Panc1 (cell line): ENCODE results near the gene TOMM40. TPM values are rescaled to one million over a fixed set of nuclear protein-coding genes. Genes with fewer than 3 reads are reported as not detected.

Source experiments
- ATAC-seq: fragments of 200-7000 bp; cut with Tn5 transposase; 2 replicates; pipeline ENCODE4 v1.9.1; 2020; ENCODE audit warnings: mild to moderate bottlenecking, moderate library complexity
- BruUV-seq: library from RNA; stranded (reverse); fragments of 400-500 nt; replicated peaks from 2 replicates; lab custom pipeline; 2021; lab: Mats Ljungman, UMichigan
- CTCF ChIA-PET: fragments of 300-600 bp; sonication (Branson Sonifier 250); formaldehyde crosslinking; loops from one replicate; lab custom pipeline; 2022; ENCODE audit warnings: antibody characterized with exemption; lab: Charles Lee
- POLR2A ChIA-PET: fragments of 300-600 bp; sonication (Branson Sonifier 250); formaldehyde crosslinking; loops from one replicate; lab custom pipeline; 2022; ENCODE audit warnings: antibody characterized with exemption; lab: Charles Lee
- DNase-seq: peaks from one replicate; pipeline ENCODE4 v3.0.0-alpha.2; 2010; ENCODE audit warnings: low read depth, low spot score
- H3K27ac ChIP-seq: 2 replicates; pipeline ENCODE4 v1.5.1; 2011; ENCODE audit warnings: mild to moderate bottlenecking, low read length, inconsistent platforms
- H3K27me3 ChIP-seq: fragments of 200-500 bp; sonication (Bioruptor generic); 2 replicates; pipeline ENCODE4 v1.6.0; 2014; ENCODE audit warnings: low read length, inconsistent platforms; ENCODE audit not compliant: control insufficient read depth, insufficient read depth
- H3K36me3 ChIP-seq: fragments of 200-500 bp; sonication (Bioruptor generic); 2 replicates; pipeline ENCODE4 v1.5.1; 2014; ENCODE audit warnings: inconsistent platforms, mild to moderate bottlenecking, low read length, moderate library complexity; ENCODE audit not compliant: control insufficient read depth, insufficient read depth
- H3K4me1 ChIP-seq: 2 replicates; pipeline ENCODE4 v1.5.1; 2011; ENCODE audit warnings: inconsistent platforms, mild to moderate bottlenecking, low read length, moderate library complexity; ENCODE audit not compliant: control insufficient read depth, insufficient read depth
- H3K4me3 ChIP-seq, 2 experiments: 2 replicates each; pipeline ENCODE4 v1.5.1; 2011 to 2012; ENCODE audit warnings: low read depth in 2 of 2, low read length in 2 of 2, mild to moderate bottlenecking in 2 of 2, inconsistent platforms in 1 of 2, moderate library complexity in 1 of 2
- H3K9me3 ChIP-seq: fragments of 200-500 bp; sonication (Bioruptor generic); 2 replicates; pipeline ENCODE4 v1.5.1; 2014; ENCODE audit warnings: low read depth, mild to moderate bottlenecking, inconsistent platforms, low read length, moderate library complexity; ENCODE audit not compliant: control insufficient read depth, insufficient read depth
- POLR2AphosphoS5 ChIP-seq: IDR thresholded peaks from 2 replicates; pipeline ENCODE4 v1.6.1; 2012; ENCODE audit warnings: mild to moderate bottlenecking, low read depth, low read length, moderate library complexity
- in situ Hi-C: cut with HindIII; loops from 2 replicates; pipeline ENCODE4 v1.10.0; 2016; ENCODE audit warnings: low sequenced_read_pairs, low pct_unique_long_range_greater_than_20kb
- intact Hi-C: fragments of 100-400 bp; cut with micrococcal nuclease; formaldehyde crosslinking; loops from one replicate; pipeline ENCODE4 v1.10.0; 2022; ENCODE audit not compliant: unreplicated experiment
- total RNA-seq: library from RNA; stranded (reverse); gene quantifications from one replicate; pipeline ENCODE4 v1.2.1, GENCODE V29; 2021; ENCODE audit not compliant: unreplicated experiment
- TF ChIP-seq, protein P1 (sequence below): fragments of 450-650 bp; IDR thresholded peaks from 2 replicates; pipeline ENCODE4 v1.5.1; 2017; ENCODE audit warnings: mild to moderate bottlenecking
- TF ChIP-seq, protein P2 (sequence below), 2 experiments: IDR thresholded peaks; 2 replicates each; pipeline ENCODE4 v1.6.1; 2011 to 2012; ENCODE audit warnings: low read depth in 2 of 2, control low read depth in 1 of 2, low read length in 1 of 2, mild to moderate bottlenecking in 1 of 2, moderate library complexity in 1 of 2; ENCODE audit not compliant: insufficient read depth in 1 of 2

Gene TOMM40
- total RNA-seq, 1 experiment from 2014 or later, result 147 TPM

DNA sequence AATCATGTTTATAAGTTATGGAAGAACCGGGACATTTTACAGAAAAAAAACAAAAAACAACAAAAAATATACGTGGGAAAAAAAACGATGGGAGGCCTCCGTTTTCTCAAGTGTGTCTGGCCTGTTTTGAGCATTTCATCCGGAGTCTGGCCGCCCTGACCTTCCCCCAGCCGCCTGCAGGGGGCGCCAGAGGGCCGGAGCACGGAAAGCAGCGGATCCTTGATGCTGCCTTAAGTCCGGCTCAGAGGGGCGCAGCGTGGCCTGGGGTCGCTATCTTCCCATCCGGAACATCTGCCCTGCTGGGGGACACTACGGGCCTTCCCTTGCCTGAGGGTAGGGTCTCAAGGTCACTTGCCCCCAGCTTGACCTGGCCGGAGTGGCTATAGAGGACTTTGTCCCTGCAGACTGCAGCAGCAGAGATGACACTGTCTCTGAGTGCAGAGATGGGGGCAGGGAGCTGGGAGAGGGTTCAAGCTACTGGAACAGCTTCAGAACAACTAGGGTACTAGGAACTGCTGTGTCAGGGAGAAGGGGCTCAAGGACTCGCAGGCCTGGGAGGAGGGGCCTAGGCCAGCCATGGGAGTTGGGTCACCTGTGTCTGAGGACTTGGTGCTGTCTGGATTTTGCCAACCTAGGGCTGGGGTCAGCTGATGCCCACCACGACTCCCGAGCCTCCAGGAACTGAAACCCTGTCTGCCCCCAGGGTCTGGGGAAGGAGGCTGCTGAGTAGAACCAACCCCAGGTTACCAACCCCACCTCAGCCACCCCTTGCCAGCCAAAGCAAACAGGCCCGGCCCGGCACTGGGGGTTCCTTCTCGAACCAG is 12.8 kb downstream of the TOMM40 start:
- POLR2A ChIA-PET, result no interaction called here
- no peaks in the 10 kb centered on the region for H3K27me3 ChIP-seq
- H3K4me1 ChIP-seq, result peaks cover 9% of the 10 kb centered on the region
- H3K36me3 ChIP-seq, result no peaks in the 10 kb centered on the region
- TF ChIP-seq POLR2AphosphoS5, result no peak; the same call in 1 of the 2 replicates
- TF ChIP-seq, protein P1, sequence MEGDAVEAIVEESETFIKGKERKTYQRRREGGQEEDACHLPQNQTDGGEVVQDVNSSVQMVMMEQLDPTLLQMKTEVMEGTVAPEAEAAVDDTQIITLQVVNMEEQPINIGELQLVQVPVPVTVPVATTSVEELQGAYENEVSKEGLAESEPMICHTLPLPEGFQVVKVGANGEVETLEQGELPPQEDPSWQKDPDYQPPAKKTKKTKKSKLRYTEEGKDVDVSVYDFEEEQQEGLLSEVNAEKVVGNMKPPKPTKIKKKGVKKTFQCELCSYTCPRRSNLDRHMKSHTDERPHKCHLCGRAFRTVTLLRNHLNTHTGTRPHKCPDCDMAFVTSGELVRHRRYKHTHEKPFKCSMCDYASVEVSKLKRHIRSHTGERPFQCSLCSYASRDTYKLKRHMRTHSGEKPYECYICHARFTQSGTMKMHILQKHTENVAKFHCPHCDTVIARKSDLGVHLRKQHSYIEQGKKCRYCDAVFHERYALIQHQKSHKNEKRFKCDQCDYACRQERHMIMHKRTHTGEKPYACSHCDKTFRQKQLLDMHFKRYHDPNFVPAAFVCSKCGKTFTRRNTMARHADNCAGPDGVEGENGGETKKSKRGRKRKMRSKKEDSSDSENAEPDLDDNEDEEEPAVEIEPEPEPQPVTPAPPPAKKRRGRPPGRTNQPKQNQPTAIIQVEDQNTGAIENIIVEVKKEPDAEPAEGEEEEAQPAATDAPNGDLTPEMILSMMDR, result peak; percentile 98
- DNase-seq (no peak), ATAC-seq (peak; percentile 62)
- in situ Hi-C loops, result no loop called here
- no TSS peak for BruUV-seq
- intact Hi-C loops, result loop anchor here (5.0 kb wide), 1 partner anchor 48 kb away; no protein-coding TSS in a partner anchor
- no peaks in the 10 kb centered on the region for H3K9me3 ChIP-seq
- peak overlapping the region; percentile 70; the same call in 1 of the 2 replicates for H3K27ac ChIP-seq
- CTCF ChIA-PET, result interaction anchor here (0.7 to 1.1 kb wide), 3 partner anchors 14 to 50 kb away, joined by 4 to 6 read pairs (median 5); no protein-coding TSS in a partner anchor
- H3K4me3 ChIP-seq, result no peak overlapping the region

DNA sequence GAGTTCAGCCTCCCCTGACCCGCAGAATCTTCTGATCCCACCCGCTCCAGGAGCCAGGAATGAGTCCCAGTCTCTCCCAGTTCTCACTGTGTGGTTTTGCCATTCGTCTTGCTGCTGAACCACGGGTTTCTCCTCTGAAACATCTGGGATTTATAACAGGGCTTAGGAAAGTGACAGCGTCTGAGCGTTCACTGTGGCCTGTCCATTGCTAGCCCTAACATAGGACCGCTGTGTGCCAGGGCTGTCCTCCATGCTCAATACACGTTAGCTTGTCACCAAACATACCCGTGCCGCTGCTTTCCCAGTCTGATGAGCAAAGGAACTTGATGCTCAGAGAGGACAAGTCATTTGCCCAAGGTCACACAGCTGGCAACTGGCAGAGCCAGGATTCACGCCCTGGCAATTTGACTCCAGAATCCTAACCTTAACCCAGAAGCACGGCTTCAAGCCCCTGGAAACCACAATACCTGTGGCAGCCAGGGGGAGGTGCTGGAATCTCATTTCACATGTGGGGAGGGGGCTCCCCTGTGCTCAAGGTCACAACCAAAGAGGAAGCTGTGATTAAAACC is 13.5 kb downstream of the TOMM40 start:
- TF ChIP-seq, protein P1, result peak; percentile 61
- TF ChIP-seq, protein P2, sequence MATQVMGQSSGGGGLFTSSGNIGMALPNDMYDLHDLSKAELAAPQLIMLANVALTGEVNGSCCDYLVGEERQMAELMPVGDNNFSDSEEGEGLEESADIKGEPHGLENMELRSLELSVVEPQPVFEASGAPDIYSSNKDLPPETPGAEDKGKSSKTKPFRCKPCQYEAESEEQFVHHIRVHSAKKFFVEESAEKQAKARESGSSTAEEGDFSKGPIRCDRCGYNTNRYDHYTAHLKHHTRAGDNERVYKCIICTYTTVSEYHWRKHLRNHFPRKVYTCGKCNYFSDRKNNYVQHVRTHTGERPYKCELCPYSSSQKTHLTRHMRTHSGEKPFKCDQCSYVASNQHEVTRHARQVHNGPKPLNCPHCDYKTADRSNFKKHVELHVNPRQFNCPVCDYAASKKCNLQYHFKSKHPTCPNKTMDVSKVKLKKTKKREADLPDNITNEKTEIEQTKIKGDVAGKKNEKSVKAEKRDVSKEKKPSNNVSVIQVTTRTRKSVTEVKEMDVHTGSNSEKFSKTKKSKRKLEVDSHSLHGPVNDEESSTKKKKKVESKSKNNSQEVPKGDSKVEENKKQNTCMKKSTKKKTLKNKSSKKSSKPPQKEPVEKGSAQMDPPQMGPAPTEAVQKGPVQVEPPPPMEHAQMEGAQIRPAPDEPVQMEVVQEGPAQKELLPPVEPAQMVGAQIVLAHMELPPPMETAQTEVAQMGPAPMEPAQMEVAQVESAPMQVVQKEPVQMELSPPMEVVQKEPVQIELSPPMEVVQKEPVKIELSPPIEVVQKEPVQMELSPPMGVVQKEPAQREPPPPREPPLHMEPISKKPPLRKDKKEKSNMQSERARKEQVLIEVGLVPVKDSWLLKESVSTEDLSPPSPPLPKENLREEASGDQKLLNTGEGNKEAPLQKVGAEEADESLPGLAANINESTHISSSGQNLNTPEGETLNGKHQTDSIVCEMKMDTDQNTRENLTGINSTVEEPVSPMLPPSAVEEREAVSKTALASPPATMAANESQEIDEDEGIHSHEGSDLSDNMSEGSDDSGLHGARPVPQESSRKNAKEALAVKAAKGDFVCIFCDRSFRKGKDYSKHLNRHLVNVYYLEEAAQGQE (IDR thresholded peaks at IDR 0.05; ENCODE audit: insufficient read depth in 1 of 2, low read depth in 2 of 2, low read length in 1 of 2), result no peak
- no peak; the same call in 1 of the 2 replicates for TF ChIP-seq POLR2AphosphoS5
- in situ Hi-C loops (no loop called here), intact Hi-C loops (loop anchor here (5.0 kb wide), 1 partner anchor 48 kb away; no protein-coding TSS in a partner anchor)
- Histone ChIP-seq H3K4me1 (peaks cover 9% of the 10 kb centered on the region), H3K27me3 (no peaks in the 10 kb centered on the region), H3K9me3 (no peaks in the 10 kb centered on the region), H3K27ac (peak overlapping the region; percentile 70), H3K4me3 (peak overlapping the region in 1 of 2 experiments; percentile 4; a peak in 1 of 4 replicates), H3K36me3 (no peaks in the 10 kb centered on the region)
- ChIA-PET POLR2A (no interaction called here), CTCF (interaction anchor here (0.7 kb wide), 2 partner anchors 14 to 147 kb away, joined by 5 read pairs; no protein-coding TSS in a partner anchor)
- ATAC-seq (peak; percentile 31), DNase-seq (no peak)
- no TSS peak for BruUV-seq
